HepG2 (cell line): Measurements from ENCODE around the gene KIAA1614. TPM values are rescaled to one million over a fixed set of nuclear protein-coding genes. Genes with fewer than 3 reads are reported as not detected.

ENCODE experiments used
- ATAC-seq: fragments of 200-7000 bp; cut with Tn5 transposase; 3 replicates; pipeline ENCODE4 v1.9.1; 2020; ENCODE audit warnings: mild to moderate bottlenecking, moderate library complexity
- BruUV-seq: library from RNA; stranded (reverse); fragments of 400-500 nt; replicated peaks from 2 replicates; lab custom pipeline; 2021; lab: Mats Ljungman, UMichigan
- CTCF ChIA-PET: fragments of 300-600 bp; formaldehyde crosslinking; extraction: SDS; loops from one replicate; lab custom pipeline; 2021; ENCODE audit warnings: low total read pairs, inconsistent platforms, low intra/inter-chr PET ratio; lab: Yijun Ruan, JAX
- POLR2A ChIA-PET: fragments of 350-600 bp; sonication (Branson Sonifier 250); formaldehyde crosslinking; loops from one replicate; lab custom pipeline; 2020; ENCODE audit warnings: antibody characterized with exemption, inconsistent platforms; lab: Yijun Ruan, JAX
- DNase-seq: peaks from one replicate; pipeline ENCODE4 v3.0.0-alpha.2; 2015; ENCODE audit warnings: low spot score
- FAIRE-seq: peaks from 3 replicates; lab custom pipeline; 2011; peaks lifted over from hg19 to GRCh38; lab: Jason Lieb, UNC
- H2AFZ ChIP-seq: one replicate; pipeline ENCODE4 v1.6.1; 2011; ENCODE audit warnings: low read length, inconsistent platforms
- H3K27ac ChIP-seq: fragments of 300-600 bp; 3 replicates; pipeline ENCODE4 v1.8.0; 2011; ENCODE audit warnings: mixed run types, mild to moderate bottlenecking, mixed read lengths, low read length, inconsistent platforms; ENCODE audit not compliant: insufficient read depth; ENCODE audit errors: extremely low read length
- H3K27me3 ChIP-seq, 2 experiments: fragments of 200-600 bp in 1 of 2; 2 replicates in 1 of 2; 3 replicates in 1 of 2; pipeline versions ENCODE4 v1.6.0 to v1.8.0; 2011; ENCODE audit warnings: low read length in 2 of 2, mild to moderate bottlenecking in 2 of 2, moderate library complexity in 2 of 2, inconsistent platforms in 1 of 2; ENCODE audit not compliant: insufficient read depth in 2 of 2, control insufficient read depth in 1 of 2
- H3K36me3 ChIP-seq, 2 experiments: fragments of 200-600 bp in 1 of 2; replicated peaks in 1 of 2; 2 replicates in 1 of 2; 3 replicates in 1 of 2; pipeline versions ENCODE4 v1.5.1 to v1.8.0; 2011; ENCODE audit warnings: low read length in 2 of 2, inconsistent platforms in 1 of 2; ENCODE audit not compliant: insufficient read depth in 2 of 2, control insufficient read depth in 1 of 2
- H3K4me1 ChIP-seq: 2 replicates; pipeline ENCODE4 v1.5.1; 2012; ENCODE audit warnings: low read length, inconsistent platforms; ENCODE audit not compliant: insufficient read depth
- H3K4me2 ChIP-seq: 2 replicates; pipeline ENCODE4 v1.6.0; 2011; ENCODE audit warnings: low read depth, low read length, inconsistent platforms
- H3K4me3 ChIP-seq, 3 experiments: fragments of 200-600 bp in 1 of 3; sonication (generic), shearing (Covaris generic) in 1 of 3; replicated peaks in 1 of 3; 2 replicates each; pipeline ENCODE4 v1.5.1; 2011 to 2016; ENCODE audit warnings: low read length in 3 of 3, inconsistent platforms in 2 of 3, low read depth in 2 of 3, mild to moderate bottlenecking in 2 of 3, control low read depth in 1 of 3, mixed read lengths in 1 of 3; ENCODE audit not compliant: insufficient read depth in 1 of 3
- H3K79me2 ChIP-seq: one replicate; pipeline ENCODE4 v1.6.1; 2011; ENCODE audit warnings: low read length, inconsistent platforms; ENCODE audit not compliant: insufficient read depth
- H3K9ac ChIP-seq: 2 replicates; pipeline ENCODE4 v1.6.0; 2011; ENCODE audit warnings: mild to moderate bottlenecking, low read depth, low read length, inconsistent platforms; ENCODE audit not compliant: insufficient read depth
- H3K9me3 ChIP-seq: 2 replicates; pipeline ENCODE4 v1.5.1; 2012; ENCODE audit warnings: mild to moderate bottlenecking, low read length
- H4K20me1 ChIP-seq: 2 replicates; pipeline ENCODE4 v1.6.0; 2011; ENCODE audit warnings: inconsistent platforms, mild to moderate bottlenecking, low read length, moderate library complexity; ENCODE audit not compliant: insufficient read depth
- CTCF ChIP-seq: sonication (generic); formaldehyde crosslinking; IDR thresholded peaks from 2 replicates; pipeline ENCODE4 v1.5.0; 2020; ENCODE audit warnings: mild to moderate bottlenecking, missing genetic modification reagents, moderate library complexity
- RAD21 ChIP-seq: fragments of 450-650 bp; formaldehyde crosslinking; IDR thresholded peaks from 2 replicates; pipeline ENCODE4 v1.5.0; 2020; ENCODE audit warnings: mild to moderate bottlenecking
- STAG1 ChIP-seq: sonication (generic); formaldehyde crosslinking; IDR thresholded peaks from 2 replicates; pipeline ENCODE4 v1.4.0; 2020; ENCODE audit warnings: missing genetic modification reagents
- ZBTB33 ChIP-seq: sonication (generic); formaldehyde crosslinking; IDR thresholded peaks from 2 replicates; pipeline ENCODE4 v1.4.0; 2020; ENCODE audit warnings: missing genetic modification reagents
- ZFP90 ChIP-seq: sonication (generic); formaldehyde crosslinking; IDR thresholded peaks from 2 replicates; pipeline ENCODE4 v1.8.0; 2022; ENCODE audit warnings: missing genetic modification reagents, mild to moderate bottlenecking, inconsistent platforms, borderline replicate concordance
- ZNF777 ChIP-seq: sonication (generic); formaldehyde crosslinking; IDR thresholded peaks from 2 replicates; pipeline ENCODE4 v1.4.0; 2020; ENCODE audit warnings: missing genetic modification reagents
- WGBS: methylation state at CpG from one replicate; pipeline ENCODE4 v1.1.6; 2017; ENCODE audit warnings: low lambda C conversion rate; 5-methylcytosine and 5-hydroxymethylcytosine counted together
- in situ Hi-C: cut with HindIII; loops from 2 replicates; pipeline ENCODE4 v1.10.0; 2017; ENCODE audit warnings: low pct_unique_long_range_greater_than_20kb; ENCODE audit not compliant: extremely low pct_ligation_motif_present
- intact Hi-C: fragments of 100-400 bp; cut with micrococcal nuclease; formaldehyde crosslinking; loops from one replicate; pipeline ENCODE4 v1.10.0; 2022; ENCODE audit not compliant: unreplicated experiment
- polyA plus RNA-seq, 8 experiments: library from polyadenylated mRNA; depleted of rRNA in 3 of 8; stranded (reverse) in 7 of 8; unstranded in 1 of 8; fragments of >200 nt; fragmentation: Illumina TruSeq in 4 of 8; extraction: Trizol in 4 of 8; gene quantifications; 2 replicates each; pipeline versions ENCODE4 v1.2.1 to v1.2.3, GENCODE V29; 2011 to 2016; ENCODE audit warnings: low read depth in 4 of 8, missing spikeins in 1 of 8, mixed read lengths in 1 of 8; ENCODE audit not compliant: insufficient read depth in 1 of 8
- total RNA-seq, 5 experiments: library from RNA; depleted of rRNA; stranded (reverse); fragments of >200 nt; fragmentation: Illumina TruSeq; extraction: Trizol; gene quantifications; 2 replicates each; pipeline ENCODE4 v1.2.3, GENCODE V29; 2016; ENCODE audit warnings: low read depth in 1 of 5

The KIAA1614 gene
- total and polyA plus RNA-seq, 2 of the 13 experiments (the other 11 are each of a cell fraction or from before 2014, with no cell fraction given), result 0.15 to 0.77 TPM

- Histone ChIP-seq H3K9ac (no peak overlapping the region), H3K4me2 (peak overlapping the region; percentile 36; the same call in 1 of the 2 replicates), H2AFZ (no peak overlapping the region), H3K9me3 (no peaks in the 10 kb centered on the region), H3K36me3 (no peaks in the 10 kb centered on the region), H3K4me1 (peaks cover 20% of the 10 kb centered on the region)
- DNase-seq, result no peak
- WGBS, result 34% methylated on average over 7 of the region's 17 CpGs
- in situ Hi-C loops, result no loop called here
- ChIA-PET CTCF (interaction anchor here (1.4 kb wide), 1 partner anchor 35 kb away, joined by 4 read pairs; no protein-coding TSS in a partner anchor), POLR2A (interaction anchor here (1.5 kb wide), 1 partner anchor 9 kb away, joined by 4 read pairs; no protein-coding TSS in a partner anchor)
- TF ChIP-seq STAG1 (CRISPR knock-in tag), result peak; percentile 45
- peak; percentile 22; the same call in 1 of the 2 replicates for TF ChIP-seq RAD21 (CRISPR knock-in tag)
- no peak for TF ChIP-seq ZFP90
- peak; percentile 33; the same call in 1 of the 2 replicates for TF ChIP-seq ZNF777
- peak; percentile 45 for TF ChIP-seq CTCF
- TF ChIP-seq ZBTB33, result peak; percentile 47; the same call in 1 of the 2 replicates
- TF ChIP-seq, all 625 proteins: peak for 5
- Histone ChIP-seq H3K4me3 (no peak overlapping the region), H3K27ac (no peak overlapping the region), H3K79me2 (no peaks in the 10 kb centered on the region), H3K27me3 (peaks cover 5 to 28% of the 10 kb centered on the region in 2 experiments; a peak in 4 of 5 replicates), H4K20me1 (no peaks in the 10 kb centered on the region)
- no TSS peak for BruUV-seq
- peak; percentile 74 for ATAC-seq
- FAIRE-seq, result no peak
- intact Hi-C loops, result no loop called here
These were observed 3.5 kb downstream of the KIAA1614 start for GRCh38 chr1:180916012-180916770.
